ENCODE data around the gene TIMP2.
"Not testable (repeated sequence)": the region's sequence is repeated elsewhere in the genome, so short reads cannot be mapped to it uniquely, and the experiment has no call there.

TIMP2 gene

DNA sequence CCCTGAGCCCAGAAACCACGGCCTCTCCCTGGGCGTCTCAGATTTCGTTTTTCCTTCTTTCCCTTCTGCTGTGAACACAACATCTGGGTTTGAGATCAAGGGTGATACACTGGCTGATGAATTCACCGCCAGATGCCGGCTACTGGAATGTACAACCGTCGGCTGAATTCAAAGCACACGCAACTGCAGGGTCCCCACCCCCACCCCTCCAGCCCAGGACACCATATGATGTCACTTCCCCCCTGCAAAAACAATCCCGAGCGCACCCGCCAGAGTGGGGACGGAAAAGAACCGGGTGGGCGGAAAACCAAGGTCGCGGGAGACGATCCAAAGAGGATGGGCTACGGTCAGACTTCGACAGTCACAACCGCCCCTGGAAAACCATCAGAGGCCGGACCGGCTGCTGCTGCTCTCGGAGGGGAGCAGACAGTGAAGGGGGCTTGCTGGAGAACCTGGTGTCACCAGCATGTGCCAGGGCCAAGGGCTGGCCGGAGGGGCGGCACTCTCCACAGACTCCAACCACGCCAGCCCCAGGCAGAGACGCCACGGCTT, 45.5 kb downstream of the TIMP2 start:
- Histone ChIP-seq H3K27me3 (ENCODE audit: control insufficient read depth, low read length) (0 out of 2 replicates have a peak, but pooled peaks cover 8% of the 10 kb centered on the region), H3K4me1 (ENCODE audit: control insufficient read depth, low read length) (no peaks in the 10 kb centered on the region), H3K4me2 (ENCODE audit: low read length) (no peak overlapping the region), H3K79me2 (ENCODE audit: control insufficient read depth, low read length) (no peaks in the 10 kb centered on the region), H3K9me2 (replicated peaks; ENCODE audit: control insufficient read depth, low read length) (no peaks in the 10 kb centered on the region), H3K9me3 (ENCODE audit: control insufficient read depth, insufficient read depth, low read length) (no peaks in the 10 kb centered on the region), H3K4me3 (ENCODE audit: low read length) (no peak overlapping the region), H4K20me1 (ENCODE audit: control insufficient read depth, insufficient read depth, low read depth, low read length) (no peaks in the 10 kb centered on the region), H3F3A (ENCODE audit: control insufficient read depth, insufficient read depth) (no peaks in the 10 kb centered on the region), H3K27ac (ENCODE audit: low read depth, low read length) (no peak overlapping the region), H3K36me3 (ENCODE audit: control insufficient read depth, low read length) (no peaks in the 10 kb centered on the region)
- no peak for TF ChIP-seq EZH2phosphoT487 (IDR thresholded peaks at IDR 0.05; ENCODE audit: borderline replicate concordance, low read length)
- TF ChIP-seq, protein P1, sequence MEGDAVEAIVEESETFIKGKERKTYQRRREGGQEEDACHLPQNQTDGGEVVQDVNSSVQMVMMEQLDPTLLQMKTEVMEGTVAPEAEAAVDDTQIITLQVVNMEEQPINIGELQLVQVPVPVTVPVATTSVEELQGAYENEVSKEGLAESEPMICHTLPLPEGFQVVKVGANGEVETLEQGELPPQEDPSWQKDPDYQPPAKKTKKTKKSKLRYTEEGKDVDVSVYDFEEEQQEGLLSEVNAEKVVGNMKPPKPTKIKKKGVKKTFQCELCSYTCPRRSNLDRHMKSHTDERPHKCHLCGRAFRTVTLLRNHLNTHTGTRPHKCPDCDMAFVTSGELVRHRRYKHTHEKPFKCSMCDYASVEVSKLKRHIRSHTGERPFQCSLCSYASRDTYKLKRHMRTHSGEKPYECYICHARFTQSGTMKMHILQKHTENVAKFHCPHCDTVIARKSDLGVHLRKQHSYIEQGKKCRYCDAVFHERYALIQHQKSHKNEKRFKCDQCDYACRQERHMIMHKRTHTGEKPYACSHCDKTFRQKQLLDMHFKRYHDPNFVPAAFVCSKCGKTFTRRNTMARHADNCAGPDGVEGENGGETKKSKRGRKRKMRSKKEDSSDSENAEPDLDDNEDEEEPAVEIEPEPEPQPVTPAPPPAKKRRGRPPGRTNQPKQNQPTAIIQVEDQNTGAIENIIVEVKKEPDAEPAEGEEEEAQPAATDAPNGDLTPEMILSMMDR (IDR thresholded peaks at IDR 0.05; ENCODE audit: low read depth, low read length, poor library complexity, severe bottlenecking) = no peak

DNA sequence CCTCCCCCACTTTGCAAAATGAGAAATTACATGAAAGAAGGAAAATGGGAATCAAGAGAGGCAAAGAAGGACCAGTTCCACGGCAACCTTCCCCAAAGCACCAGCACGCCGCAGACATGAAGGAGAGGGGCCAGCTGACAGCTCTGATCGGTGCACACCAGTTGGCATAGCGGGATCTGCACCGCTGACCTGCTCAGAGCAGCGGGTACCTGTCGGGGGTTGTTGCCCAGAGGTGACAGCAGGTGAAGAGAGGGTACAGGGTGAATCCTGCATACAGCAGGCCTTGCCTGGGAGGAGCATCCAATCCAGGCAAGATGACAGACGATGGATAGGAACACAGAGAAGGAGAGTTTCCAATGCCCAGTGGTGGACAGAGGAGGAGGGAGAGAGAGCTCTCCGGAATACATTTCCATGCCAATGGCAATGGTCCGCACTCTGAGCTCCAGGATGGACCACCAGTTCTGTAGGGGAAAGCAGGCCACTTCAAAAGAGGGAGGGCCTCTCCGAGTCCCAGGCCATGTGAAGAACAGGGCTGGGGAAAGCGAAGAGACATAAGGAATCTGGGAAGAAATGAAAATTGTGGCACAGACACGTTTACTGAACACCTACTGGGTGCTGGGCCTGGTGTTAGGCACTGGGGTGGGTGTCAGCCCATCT, 46.2 kb downstream of the TIMP2 start:
- H3K27ac ChIP-seq (ENCODE audit: low read depth, low read length) = no peak overlapping the region
- no peaks in the 10 kb centered on the region for H3K4me1 ChIP-seq (ENCODE audit: control insufficient read depth, low read length)
- H3K4me2 ChIP-seq (ENCODE audit: low read length) = no peak overlapping the region

DNA sequence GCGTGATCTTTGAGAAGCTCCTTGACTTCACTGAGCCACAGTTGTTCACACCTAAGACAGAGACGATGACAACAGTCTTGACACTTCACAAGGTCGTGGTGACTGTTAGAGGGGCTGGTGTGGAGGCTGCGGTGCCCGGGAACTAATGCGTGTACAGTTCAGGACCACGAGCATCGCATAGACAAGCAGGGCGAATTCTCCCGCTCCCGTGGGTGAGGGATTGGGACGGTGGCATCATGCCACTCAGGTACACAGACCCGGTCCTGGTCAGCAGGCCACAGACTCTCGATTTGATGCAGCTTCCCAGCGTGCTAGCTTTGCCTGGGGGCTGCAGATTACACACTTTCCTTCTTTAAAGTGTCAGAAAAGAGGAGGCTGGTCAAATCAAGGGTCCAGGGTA, 46.9 kb downstream of the TIMP2 start:
- Histone ChIP-seq H3K27me3 (ENCODE audit: control insufficient read depth, low read length) (peaks cover 8% of the 10 kb centered on the region; the same call in 1 of the 2 replicates), H3K9me2 (replicated peaks; ENCODE audit: control insufficient read depth, low read length) (no peaks in the 10 kb centered on the region), H3K36me3 (ENCODE audit: control insufficient read depth, low read length) (no peaks in the 10 kb centered on the region), H3K4me2 (ENCODE audit: low read length) (no peak overlapping the region), H3K9me3 (ENCODE audit: control insufficient read depth, insufficient read depth, low read length) (no peaks in the 10 kb centered on the region), H3K4me3 (ENCODE audit: low read length) (no peak overlapping the region), H4K20me1 (ENCODE audit: control insufficient read depth, insufficient read depth, low read depth, low read length) (no peaks in the 10 kb centered on the region), H3K79me2 (ENCODE audit: control insufficient read depth, low read length) (no peaks in the 10 kb centered on the region), H3K27ac (ENCODE audit: low read depth, low read length) (no peak overlapping the region), H3K4me1 (ENCODE audit: control insufficient read depth, low read length) (no peaks in the 10 kb centered on the region), H3F3A (ENCODE audit: control insufficient read depth, insufficient read depth) (no peaks in the 10 kb centered on the region)
- TF ChIP-seq, protein P1 (IDR thresholded peaks at IDR 0.05; ENCODE audit: low read depth, low read length, poor library complexity, severe bottlenecking) = no peak
- no peak for TF ChIP-seq EZH2phosphoT487 (IDR thresholded peaks at IDR 0.05; ENCODE audit: borderline replicate concordance, low read length)

More for the DNA sequence above, 46.2 kb downstream of the TIMP2 start:
- no peaks in the 10 kb centered on the region for H3K9me3 ChIP-seq (ENCODE audit: control insufficient read depth, insufficient read depth, low read length)
- H3K9me2 ChIP-seq (replicated peaks; ENCODE audit: control insufficient read depth, low read length) = no peaks in the 10 kb centered on the region
- no peaks in the 10 kb centered on the region for H3F3A ChIP-seq (ENCODE audit: control insufficient read depth, insufficient read depth)
- H3K36me3 ChIP-seq (ENCODE audit: control insufficient read depth, low read length) = no peaks in the 10 kb centered on the region
- H3K27me3 ChIP-seq (ENCODE audit: control insufficient read depth, low read length) = 0 out of 2 replicates have a peak, but pooled peaks cover 8% of the 10 kb centered on the region
- TF ChIP-seq, protein P1 (IDR thresholded peaks at IDR 0.05; ENCODE audit: low read depth, low read length, poor library complexity, severe bottlenecking) = no peak
- TF ChIP-seq EZH2phosphoT487 (IDR thresholded peaks at IDR 0.05; ENCODE audit: borderline replicate concordance, low read length) = no peak
- no peak overlapping the region for H3K4me3 ChIP-seq (ENCODE audit: low read length)
- no peaks in the 10 kb centered on the region for H3K79me2 ChIP-seq (ENCODE audit: control insufficient read depth, low read length)
- no peaks in the 10 kb centered on the region for H4K20me1 ChIP-seq (ENCODE audit: control insufficient read depth, insufficient read depth, low read depth, low read length)

DNA sequence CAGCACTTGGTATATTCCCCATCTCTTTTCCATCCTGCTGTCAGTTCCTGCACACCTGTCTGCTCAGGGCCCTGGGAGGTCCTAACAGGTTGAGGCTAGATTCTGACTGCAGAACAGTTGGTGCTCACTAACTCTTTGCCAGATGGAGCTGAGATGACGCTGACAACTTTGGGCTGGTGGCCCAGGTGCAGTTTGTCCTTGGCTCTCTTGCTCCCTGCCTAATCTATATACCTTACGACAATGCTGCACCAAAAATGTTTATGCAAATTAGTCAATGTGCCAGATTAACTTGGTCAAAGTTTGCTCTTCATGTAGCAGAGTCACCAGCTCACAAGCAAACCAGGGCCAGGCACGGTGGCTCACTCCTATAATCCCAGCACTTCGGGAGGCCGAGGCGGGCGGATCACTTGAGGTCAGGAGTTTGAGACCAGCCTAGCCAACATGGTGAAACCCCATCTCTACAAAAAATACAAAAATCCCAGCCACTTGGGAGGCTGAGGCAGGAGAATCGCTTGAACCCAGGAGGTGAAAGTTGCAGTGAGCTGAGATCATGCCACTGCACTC, 48.2 kb downstream of the TIMP2 start:
- H3K36me3 ChIP-seq (ENCODE audit: control insufficient read depth, low read length); H3K79me2 ChIP-seq (ENCODE audit: control insufficient read depth, low read length); H3K9me2 ChIP-seq (replicated peaks; ENCODE audit: control insufficient read depth, low read length); H3K4me1 ChIP-seq (ENCODE audit: control insufficient read depth, low read length); H3K27ac ChIP-seq (ENCODE audit: low read depth, low read length); H3K9me3 ChIP-seq (ENCODE audit: control insufficient read depth, insufficient read depth, low read length); H3K27me3 ChIP-seq (ENCODE audit: control insufficient read depth, low read length); H4K20me1 ChIP-seq (ENCODE audit: control insufficient read depth, insufficient read depth, low read depth, low read length); H3K4me2 ChIP-seq (ENCODE audit: low read length); H3K4me3 ChIP-seq (ENCODE audit: low read length); H3F3A ChIP-seq (ENCODE audit: control insufficient read depth, insufficient read depth): not testable (repeated sequence)

Measured in DOHH2 (cell line).